IMR-90 (cell line): ENCODE measurements around the gene PRSS8. TPM values are rescaled to one million over a fixed set of nuclear protein-coding genes. Genes with fewer than 3 reads are reported as not detected.

Source experiments
- ATAC-seq: fragments of 200-7000 bp; cut with Tn5 transposase; 2 replicates; pipeline ENCODE4 v1.9.1; 2020; ENCODE audit warnings: low read depth, mild to moderate bottlenecking, moderate library complexity
- BruUV-seq: library from RNA; stranded (reverse); fragments of 400-500 nt; replicated peaks from 2 replicates; lab custom pipeline; 2021; lab: Mats Ljungman, UMichigan
- CTCF ChIA-PET: fragments of 300-600 bp; formaldehyde crosslinking; extraction: SDS; loops from one replicate; lab custom pipeline; 2021; ENCODE audit warnings: antibody characterized with exemption; lab: Yijun Ruan, JAX
- POLR2A ChIA-PET: fragments of 300-600 bp; sonication (Branson Sonifier 250); formaldehyde crosslinking; loops from one replicate; lab custom pipeline; 2022; ENCODE audit warnings: antibody characterized with exemption; ENCODE audit not compliant: unreplicated experiment; lab: Charles Lee
- DNase-seq: peaks from one replicate; pipeline ENCODE4 v3.0.0; 2013
- H2AFZ ChIP-seq: replicated peaks from 2 replicates; pipeline ENCODE3; 2013; ENCODE audit warnings: low read length, mild to moderate bottlenecking; ENCODE audit not compliant: poor library complexity
- H2AK5ac ChIP-seq: 2 replicates; pipeline ENCODE4 v1.6.1; 2013; ENCODE audit warnings: low read depth, low read length, inconsistent platforms
- H2AK9ac ChIP-seq: replicated peaks from 2 replicates; pipeline ENCODE3; 2013; ENCODE audit warnings: mild to moderate bottlenecking, low read depth, low read length, moderate library complexity; ENCODE audit not compliant: poor library complexity
- H2BK120ac ChIP-seq: 2 replicates; pipeline ENCODE4 v1.6.1; 2013; ENCODE audit warnings: low read depth, low read length, inconsistent platforms
- H2BK15ac ChIP-seq: 3 replicates; pipeline ENCODE4 v1.6.1; 2013; ENCODE audit warnings: low read depth, low read length, inconsistent platforms
- H2BK20ac ChIP-seq: 2 replicates; pipeline ENCODE4 v1.6.1; 2013; ENCODE audit warnings: low read depth, mild to moderate bottlenecking, inconsistent platforms, low read length, moderate library complexity
- H2BK5ac ChIP-seq: 2 replicates; pipeline ENCODE4 v1.6.1; 2013; ENCODE audit warnings: mild to moderate bottlenecking, low read depth, low read length, inconsistent platforms; ENCODE audit not compliant: poor library complexity, severe bottlenecking
- H3K14ac ChIP-seq: replicated peaks from 2 replicates; pipeline ENCODE4 v1.6.1; 2013; ENCODE audit warnings: low read depth, low read length, inconsistent platforms
- H3K18ac ChIP-seq: 2 replicates; pipeline ENCODE4 v1.6.1; 2013; ENCODE audit warnings: low read depth, low read length, control low read depth
- H3K23ac ChIP-seq: 2 replicates; pipeline ENCODE4 v1.6.1; 2013; ENCODE audit warnings: low read depth, low read length, inconsistent platforms
- H3K27ac ChIP-seq: 2 replicates; pipeline ENCODE4 v1.5.1; 2013; ENCODE audit warnings: mild to moderate bottlenecking, control low read depth, low read length; ENCODE audit not compliant: insufficient read depth
- H3K27me3 ChIP-seq: 2 replicates; pipeline ENCODE4 v1.6.1; 2013; ENCODE audit warnings: low read length; ENCODE audit not compliant: control insufficient read depth, insufficient read depth
- H3K36me3 ChIP-seq: 2 replicates; pipeline ENCODE4 v1.6.1; 2013; ENCODE audit warnings: low read length, mixed read lengths; ENCODE audit not compliant: control insufficient read depth, insufficient read depth
- H3K4ac ChIP-seq: 2 replicates; pipeline ENCODE4 v1.6.1; 2013; ENCODE audit warnings: low read depth, low read length, inconsistent platforms
- H3K4me1 ChIP-seq: 2 replicates; pipeline ENCODE4 v1.6.1; 2013; ENCODE audit warnings: low read length, mixed read lengths; ENCODE audit not compliant: control insufficient read depth, insufficient read depth
- H3K4me2 ChIP-seq: 2 replicates; pipeline ENCODE4 v1.6.1; 2013; ENCODE audit warnings: low read depth, mild to moderate bottlenecking, control low read depth, low read length, moderate library complexity
- H3K4me3 ChIP-seq: 2 replicates; pipeline ENCODE4 v1.5.1; 2013; ENCODE audit warnings: low read depth, mild to moderate bottlenecking, control low read depth, low read length, moderate library complexity; ENCODE audit not compliant: insufficient read depth
- H3K56ac ChIP-seq: 2 replicates; pipeline ENCODE4 v1.6.1; 2013; ENCODE audit warnings: low read length, inconsistent platforms; ENCODE audit not compliant: insufficient read depth; ENCODE audit errors: extremely low read depth
- H3K79me1 ChIP-seq, 2 experiments: 2 replicates each; pipeline ENCODE4 v1.6.1; 2013; ENCODE audit warnings: low read length in 2 of 2, inconsistent platforms in 1 of 2, low read depth in 1 of 2
- H3K9ac ChIP-seq: 2 replicates; pipeline ENCODE4 v1.6.1; 2013; ENCODE audit warnings: low read depth, low read length, control low read depth
- H3K9me1 ChIP-seq: 2 replicates; pipeline ENCODE4 v1.6.1; 2013; ENCODE audit warnings: low read length, inconsistent platforms; ENCODE audit not compliant: insufficient read depth
- H3K9me3 ChIP-seq: 2 replicates; pipeline ENCODE4 v1.6.1; 2013; ENCODE audit warnings: low read length; ENCODE audit not compliant: control insufficient read depth, insufficient read depth
- H4K20me1 ChIP-seq: 2 replicates; pipeline ENCODE4 v1.6.1; 2013; ENCODE audit warnings: low read length, inconsistent platforms; ENCODE audit not compliant: insufficient read depth
- H4K5ac ChIP-seq: 2 replicates; pipeline ENCODE4 v1.6.1; 2013; ENCODE audit warnings: mild to moderate bottlenecking, low read depth, low read length, control low read depth
- H4K8ac ChIP-seq, 2 experiments: 2 replicates each; pipeline ENCODE4 v1.6.1; 2013; ENCODE audit warnings: low read depth in 2 of 2, low read length in 2 of 2, control low read depth in 1 of 2, inconsistent platforms in 1 of 2
- H4K91ac ChIP-seq: 2 replicates; pipeline ENCODE4 v1.6.1; 2013; ENCODE audit warnings: low read depth, low read length, inconsistent platforms; ENCODE audit not compliant: insufficient read depth
- BHLHE40 ChIP-seq: fragments of 150-350 bp; IDR thresholded peaks from 2 replicates; pipeline ENCODE4 v1.6.1; 2016; ENCODE audit warnings: mild to moderate bottlenecking, low read depth, low read length
- CEBPB ChIP-seq: IDR thresholded peaks from 2 replicates; pipeline ENCODE4 v1.6.1; 2012; ENCODE audit warnings: low read depth, low read length, improper control_type of control experiment
- CHD1 ChIP-seq: IDR thresholded peaks from 2 replicates; pipeline ENCODE4 v1.6.1; 2012; ENCODE audit warnings: low read depth, low read length, improper control_type of control experiment
- FOS ChIP-seq: fragments of 150-350 bp; IDR thresholded peaks from 2 replicates; pipeline ENCODE4 v1.6.1; 2016; ENCODE audit warnings: low read depth, low read length
- MAFK ChIP-seq: IDR thresholded peaks from 2 replicates; pipeline ENCODE4 v1.6.1; 2012; ENCODE audit warnings: low read depth, low read length, improper control_type of control experiment
- MAZ ChIP-seq: IDR thresholded peaks from 2 replicates; pipeline ENCODE4 v1.6.1; 2012; ENCODE audit warnings: low read depth, mild to moderate bottlenecking, low read length, improper control_type of control experiment, moderate library complexity, borderline replicate concordance
- MXI1 ChIP-seq: IDR thresholded peaks from 2 replicates; pipeline ENCODE4 v1.6.1; 2012; ENCODE audit warnings: low read depth, mild to moderate bottlenecking, low read length, moderate library complexity, borderline replicate concordance
- NFE2L2 ChIP-seq: fragments of 150-350 bp; IDR thresholded peaks from 2 replicates; pipeline ENCODE4 v1.6.1; 2016; ENCODE audit warnings: low read depth, mild to moderate bottlenecking, low read length
- POLR2A ChIP-seq: IDR thresholded peaks from 2 replicates; pipeline ENCODE4 v1.6.1; 2012; ENCODE audit warnings: mild to moderate bottlenecking, low read depth, low read length
- RAD21 ChIP-seq: IDR thresholded peaks from 2 replicates; pipeline ENCODE4 v1.6.1; 2012; ENCODE audit warnings: low read length, improper control_type of control experiment
- RCOR1 ChIP-seq: IDR thresholded peaks from 2 replicates; pipeline ENCODE4 v1.6.1; 2012; ENCODE audit warnings: mild to moderate bottlenecking, low read length, improper control_type of control experiment; ENCODE audit not compliant: insufficient replicate concordance
- RFX5 ChIP-seq: IDR thresholded peaks from 2 replicates; pipeline ENCODE4 v1.8.0; 2012; ENCODE audit warnings: low read depth, mild to moderate bottlenecking, low read length, moderate library complexity
- SMC3 ChIP-seq: fragments of 150-350 bp; IDR thresholded peaks from 2 replicates; pipeline ENCODE4 v1.6.1; 2016; ENCODE audit warnings: low read depth, mild to moderate bottlenecking, antibody characterized with exemption, low read length, moderate library complexity
- WGBS, 2 experiments: methylation state at CpG; one replicate each; pipeline versions ENCODE4 v1.1.5 to v1.1.7; 2013; ENCODE audit warnings: missing lambda C conversion rate in 2 of 2; ENCODE audit not compliant: insufficient read length in 1 of 2; ENCODE audit errors: extremely low coverage in 2 of 2; 5-methylcytosine and 5-hydroxymethylcytosine counted together
- dilution Hi-C: fragments of 300-500 bp; cut with HindIII; formaldehyde crosslinking; loops from one replicate; pipeline ENCODE4 v1.14.3; 2018; ENCODE audit warnings: low sequenced_read_pairs; ENCODE audit not compliant: unreplicated experiment
- in situ Hi-C: fragments of 300-500 bp; cut with MboI; formaldehyde crosslinking; loops from 3 replicates; pipeline ENCODE4 v1.14.3; 2019; ENCODE audit warnings: low sequenced_read_pairs, inconsistent platforms, mixed read lengths
- intact Hi-C: fragments of 100-400 bp; cut with micrococcal nuclease; formaldehyde crosslinking; loops from 2 replicates; pipeline ENCODE4 v1.10.0; 2022
- polyA plus RNA-seq, 3 experiments: library from polyadenylated mRNA; depleted of rRNA; stranded (reverse); fragments of >200 nt; gene quantifications; 2 replicates each; pipeline ENCODE4 v1.2.3, GENCODE V29; 2012; ENCODE audit warnings: low replicate concordance in 1 of 3
- total RNA-seq: library from RNA; depleted of rRNA; stranded (reverse); fragments of >200 nt; gene quantifications from 2 replicates; pipeline ENCODE4 v1.2.3, GENCODE V29; 2012
- TF ChIP-seq, protein P1 (sequence below): conservative IDR thresholded peaks from 2 replicates; pipeline ENCODE4 v1.5.1; 2012; ENCODE audit warnings: mild to moderate bottlenecking, low read depth, low read length, improper control_type of control experiment
- TF ChIP-seq, protein P2 (sequence below): fragments of 150-350 bp; IDR thresholded peaks from 2 replicates; pipeline ENCODE4 v1.6.1; 2016; ENCODE audit warnings: low read depth, mild to moderate bottlenecking, low read length, moderate library complexity, borderline replicate concordance
- TF ChIP-seq, protein P3 (sequence below): fragments of 150-350 bp; IDR thresholded peaks from 2 replicates; pipeline ENCODE4 v1.6.1; 2017; ENCODE audit warnings: mild to moderate bottlenecking, antibody characterized with exemption, low read length, low read depth

PRSS8 gene
- total and polyA plus RNA-seq, 2 of the 4 experiments (the other 2 are of a cell fraction): not detected

DNA sequence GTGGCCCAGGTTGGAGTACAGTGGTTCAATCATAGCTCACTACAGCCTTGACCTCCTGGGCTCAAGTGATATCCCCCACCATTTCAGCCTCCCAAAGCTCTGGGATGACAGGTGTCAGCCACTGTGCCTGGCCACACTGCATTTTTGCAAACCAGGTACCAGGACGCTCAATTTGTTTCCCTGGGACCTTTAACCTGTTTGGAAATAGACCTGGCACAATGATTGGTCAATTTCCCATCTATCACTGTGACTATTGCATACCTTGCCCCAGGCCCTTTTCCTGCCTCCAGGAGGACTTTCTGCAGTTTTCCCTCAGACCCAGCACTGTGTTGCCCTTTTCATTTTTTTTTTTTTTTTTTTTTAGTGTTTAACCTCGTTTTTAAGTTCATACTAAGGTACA is 33.3 kb upstream of the PRSS8 start:
- dilution Hi-C loops (no loop called here), in situ Hi-C loops (no loop called here), intact Hi-C loops (no loop called here)
- Histone ChIP-seq H4K91ac (no peak overlapping the region), H2AK9ac (no peak overlapping the region), H3K9me1 (no peaks in the 10 kb centered on the region), H3K18ac (no peak overlapping the region), H3K27me3 (no peaks in the 10 kb centered on the region), H2AK5ac (no peak overlapping the region), H3K4me2 (no peak overlapping the region), H2BK5ac (no peak overlapping the region), H3K4me1 (no peaks in the 10 kb centered on the region), H2BK120ac (no peak overlapping the region), H4K8ac (no peak overlapping the region), H3K4ac (no peak overlapping the region), H3K36me3 (no peaks in the 10 kb centered on the region), H3K79me1 (no peaks in the 10 kb centered on the region), H3K56ac (no peak overlapping the region), H3K14ac (no peak overlapping the region), H4K5ac (no peak overlapping the region), H2BK15ac (no peak overlapping the region), H3K27ac (no peak overlapping the region), H3K9ac (no peak overlapping the region), H3K4me3 (no peak overlapping the region), H3K23ac (no peak overlapping the region), H2AFZ (no peak overlapping the region), H3K9me3 (no peaks in the 10 kb centered on the region), H4K20me1 (no peaks in the 10 kb centered on the region), H2BK20ac (no peak overlapping the region)
- no peak for DNase-seq
- no TSS peak for BruUV-seq
- ATAC-seq: no peak
- WGBS, 2 experiments: no CpG with 5 or more reads among the region's 2 CpGs
- CTCF ChIA-PET: no interaction called here
- POLR2A ChIA-PET: no interaction called here
- TF ChIP-seq NFE2L2 (no peak), MAFK (no peak), CEBPB (no peak), RCOR1 (no peak), SMC3 (no peak), CHD1 (no peak), MAZ (no peak), FOS (no peak), MXI1 (no peak), POLR2A (no peak), RFX5 (no peak), RAD21 (no peak), BHLHE40 (no peak)
- TF ChIP-seq, protein P1, sequence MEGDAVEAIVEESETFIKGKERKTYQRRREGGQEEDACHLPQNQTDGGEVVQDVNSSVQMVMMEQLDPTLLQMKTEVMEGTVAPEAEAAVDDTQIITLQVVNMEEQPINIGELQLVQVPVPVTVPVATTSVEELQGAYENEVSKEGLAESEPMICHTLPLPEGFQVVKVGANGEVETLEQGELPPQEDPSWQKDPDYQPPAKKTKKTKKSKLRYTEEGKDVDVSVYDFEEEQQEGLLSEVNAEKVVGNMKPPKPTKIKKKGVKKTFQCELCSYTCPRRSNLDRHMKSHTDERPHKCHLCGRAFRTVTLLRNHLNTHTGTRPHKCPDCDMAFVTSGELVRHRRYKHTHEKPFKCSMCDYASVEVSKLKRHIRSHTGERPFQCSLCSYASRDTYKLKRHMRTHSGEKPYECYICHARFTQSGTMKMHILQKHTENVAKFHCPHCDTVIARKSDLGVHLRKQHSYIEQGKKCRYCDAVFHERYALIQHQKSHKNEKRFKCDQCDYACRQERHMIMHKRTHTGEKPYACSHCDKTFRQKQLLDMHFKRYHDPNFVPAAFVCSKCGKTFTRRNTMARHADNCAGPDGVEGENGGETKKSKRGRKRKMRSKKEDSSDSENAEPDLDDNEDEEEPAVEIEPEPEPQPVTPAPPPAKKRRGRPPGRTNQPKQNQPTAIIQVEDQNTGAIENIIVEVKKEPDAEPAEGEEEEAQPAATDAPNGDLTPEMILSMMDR: no peak
- TF ChIP-seq, protein P2, sequence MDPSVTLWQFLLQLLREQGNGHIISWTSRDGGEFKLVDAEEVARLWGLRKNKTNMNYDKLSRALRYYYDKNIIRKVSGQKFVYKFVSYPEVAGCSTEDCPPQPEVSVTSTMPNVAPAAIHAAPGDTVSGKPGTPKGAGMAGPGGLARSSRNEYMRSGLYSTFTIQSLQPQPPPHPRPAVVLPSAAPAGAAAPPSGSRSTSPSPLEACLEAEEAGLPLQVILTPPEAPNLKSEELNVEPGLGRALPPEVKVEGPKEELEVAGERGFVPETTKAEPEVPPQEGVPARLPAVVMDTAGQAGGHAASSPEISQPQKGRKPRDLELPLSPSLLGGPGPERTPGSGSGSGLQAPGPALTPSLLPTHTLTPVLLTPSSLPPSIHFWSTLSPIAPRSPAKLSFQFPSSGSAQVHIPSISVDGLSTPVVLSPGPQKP: no peak
- TF ChIP-seq, protein P3, sequence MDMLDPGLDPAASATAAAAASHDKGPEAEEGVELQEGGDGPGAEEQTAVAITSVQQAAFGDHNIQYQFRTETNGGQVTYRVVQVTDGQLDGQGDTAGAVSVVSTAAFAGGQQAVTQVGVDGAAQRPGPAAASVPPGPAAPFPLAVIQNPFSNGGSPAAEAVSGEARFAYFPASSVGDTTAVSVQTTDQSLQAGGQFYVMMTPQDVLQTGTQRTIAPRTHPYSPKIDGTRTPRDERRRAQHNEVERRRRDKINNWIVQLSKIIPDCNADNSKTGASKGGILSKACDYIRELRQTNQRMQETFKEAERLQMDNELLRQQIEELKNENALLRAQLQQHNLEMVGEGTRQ: no peak
